SK-N-SH treated with all-trans-retinoic acid at 6 μM for 48 hours (cell line): ENCODE measurements around the gene CEP350.

Source experiments
- ATAC-seq: fragments of 200-7000 bp; cut with Tn5 transposase; 3 replicates; pipeline ENCODE4 v1.9.1; 2020; ENCODE audit warnings: mild to moderate bottlenecking, moderate library complexity
- ARNTL ChIP-seq: fragments of 450-650 bp; formaldehyde crosslinking; IDR thresholded peaks from 2 replicates; pipeline ENCODE4 v1.5.0; 2020; ENCODE audit warnings: low read depth, mild to moderate bottlenecking, moderate library complexity, borderline replicate concordance
- CSDC2 ChIP-seq: fragments of 250-450 bp; sonication (Bioruptor Pico); IDR thresholded peaks from 2 replicates; pipeline ENCODE4 v1.5.0; 2020; ENCODE audit warnings: mild to moderate bottlenecking, moderate library complexity
- ESRRG ChIP-seq: fragments of 250-450 bp; sonication (Bioruptor Pico); IDR thresholded peaks from 2 replicates; pipeline ENCODE4 v1.6.1; 2021; ENCODE audit warnings: mild to moderate bottlenecking
- GLIS3 ChIP-seq: fragments of 250-450 bp; sonication (Bioruptor Pico); IDR thresholded peaks from 2 replicates; pipeline ENCODE4 v1.5.0; 2020; ENCODE audit warnings: mild to moderate bottlenecking, moderate library complexity
- ISL1 ChIP-seq: fragments of 250-450 bp; sonication (Bioruptor Pico); IDR thresholded peaks from 2 replicates; pipeline ENCODE4 v2.1.2; 2022; ENCODE audit warnings: mild to moderate bottlenecking, moderate library complexity
- OSR1 ChIP-seq: fragments of 250-450 bp; sonication (Bioruptor Pico); IDR thresholded peaks from 2 replicates; pipeline ENCODE4 v1.8.0; 2022; ENCODE audit warnings: moderate library complexity, mild to moderate bottlenecking, inconsistent platforms
- PPARA ChIP-seq: fragments of 250-450 bp; sonication (Bioruptor Pico); IDR thresholded peaks from 2 replicates; pipeline ENCODE4 v1.5.0; 2020; ENCODE audit warnings: mild to moderate bottlenecking, borderline replicate concordance
- RARB ChIP-seq: fragments of 250-450 bp; sonication (Bioruptor Pico); IDR thresholded peaks from 2 replicates; pipeline ENCODE4 v1.8.0; 2021; ENCODE audit warnings: mild to moderate bottlenecking, moderate library complexity
- SNAI2 ChIP-seq: fragments of 250-450 bp; sonication (Bioruptor Pico); IDR thresholded peaks from 2 replicates; pipeline ENCODE4 v1.5.0; 2020; ENCODE audit warnings: mild to moderate bottlenecking, moderate library complexity
- TCF4 ChIP-seq: fragments of 250-450 bp; sonication (Bioruptor Pico); IDR thresholded peaks from 2 replicates; pipeline ENCODE4 v1.8.0; 2021; ENCODE audit warnings: mild to moderate bottlenecking, moderate library complexity, borderline replicate concordance
- TOX ChIP-seq: fragments of 250-450 bp; sonication (Bioruptor Pico); IDR thresholded peaks from 2 replicates; pipeline ENCODE4 v1.8.0; 2021; ENCODE audit warnings: mild to moderate bottlenecking, moderate library complexity, borderline replicate concordance
- ZC3H10 ChIP-seq: fragments of 250-450 bp; sonication (Bioruptor Pico); IDR thresholded peaks from 2 replicates; pipeline ENCODE4 v1.5.1; 2021; ENCODE audit warnings: mild to moderate bottlenecking, moderate library complexity
- ZFP3 ChIP-seq: fragments of 250-450 bp; sonication (Bioruptor Pico); IDR thresholded peaks from 2 replicates; pipeline ENCODE4 v1.5.0; 2020; ENCODE audit warnings: mild to moderate bottlenecking, moderate library complexity
- ZNF565 ChIP-seq: fragments of 450-650 bp; formaldehyde crosslinking; conservative IDR thresholded peaks from 2 replicates; pipeline ENCODE4 v1.5.0; 2020; ENCODE audit warnings: low read depth, mild to moderate bottlenecking, moderate library complexity
- ZNF70 ChIP-seq: fragments of 450-650 bp; formaldehyde crosslinking; IDR thresholded peaks from 2 replicates; pipeline ENCODE4 v1.5.0; 2020; ENCODE audit warnings: mild to moderate bottlenecking, moderate library complexity
- ZNF8 ChIP-seq: fragments of 450-650 bp; formaldehyde crosslinking; IDR thresholded peaks from 2 replicates; pipeline ENCODE4 v1.5.0; 2020; ENCODE audit warnings: mild to moderate bottlenecking, moderate library complexity
- TF ChIP-seq, protein P1 (sequence below): fragments of 250-450 bp; sonication (Bioruptor Pico); IDR thresholded peaks from 2 replicates; pipeline ENCODE4 v1.8.0; 2020; ENCODE audit warnings: mild to moderate bottlenecking, moderate library complexity, borderline replicate concordance
- TF ChIP-seq, protein P2 (sequence below): fragments of 250-450 bp; sonication (Bioruptor Pico); IDR thresholded peaks from 2 replicates; pipeline ENCODE4 v1.8.0; 2021; ENCODE audit warnings: low read depth, mild to moderate bottlenecking, moderate library complexity, borderline replicate concordance
- TF ChIP-seq, protein P3 (sequence below): fragments of 250-450 bp; sonication (Bioruptor Pico); IDR thresholded peaks from 2 replicates; pipeline ENCODE4 v1.5.0; 2020; ENCODE audit warnings: mild to moderate bottlenecking, moderate library complexity
- TF ChIP-seq, protein P4 (sequence below): fragments of 250-450 bp; sonication (Bioruptor Pico); IDR thresholded peaks from 2 replicates; pipeline ENCODE4 v1.5.1; 2020; ENCODE audit warnings: low read depth, mild to moderate bottlenecking, moderate library complexity

The CEP350 gene

DNA sequence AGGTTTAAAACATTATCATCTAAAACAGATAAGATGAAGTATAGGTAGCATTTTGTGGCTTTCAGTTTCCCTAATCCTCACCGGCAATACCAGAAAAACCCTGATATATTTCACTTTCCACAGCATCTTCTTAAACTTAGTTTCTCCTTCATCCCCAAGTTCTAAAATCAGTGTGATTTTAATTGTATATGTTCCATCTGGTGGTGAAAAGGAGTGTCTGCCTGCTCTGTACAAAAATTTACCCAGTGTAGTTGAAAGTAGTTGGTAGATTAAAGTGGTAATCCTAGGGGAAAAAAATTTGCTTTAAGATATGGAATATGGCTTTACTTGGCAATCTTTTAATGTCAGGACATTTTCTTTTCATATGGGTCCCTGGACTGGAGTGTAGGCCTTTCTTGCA is 74.3 kb downstream of the CEP350 start:
- peak; percentile 39; the same call in 1 of the 3 replicates for ATAC-seq
- TF ChIP-seq ARNTL (CRISPR knock-in tag), result no peak
- TF ChIP-seq, protein P1, sequence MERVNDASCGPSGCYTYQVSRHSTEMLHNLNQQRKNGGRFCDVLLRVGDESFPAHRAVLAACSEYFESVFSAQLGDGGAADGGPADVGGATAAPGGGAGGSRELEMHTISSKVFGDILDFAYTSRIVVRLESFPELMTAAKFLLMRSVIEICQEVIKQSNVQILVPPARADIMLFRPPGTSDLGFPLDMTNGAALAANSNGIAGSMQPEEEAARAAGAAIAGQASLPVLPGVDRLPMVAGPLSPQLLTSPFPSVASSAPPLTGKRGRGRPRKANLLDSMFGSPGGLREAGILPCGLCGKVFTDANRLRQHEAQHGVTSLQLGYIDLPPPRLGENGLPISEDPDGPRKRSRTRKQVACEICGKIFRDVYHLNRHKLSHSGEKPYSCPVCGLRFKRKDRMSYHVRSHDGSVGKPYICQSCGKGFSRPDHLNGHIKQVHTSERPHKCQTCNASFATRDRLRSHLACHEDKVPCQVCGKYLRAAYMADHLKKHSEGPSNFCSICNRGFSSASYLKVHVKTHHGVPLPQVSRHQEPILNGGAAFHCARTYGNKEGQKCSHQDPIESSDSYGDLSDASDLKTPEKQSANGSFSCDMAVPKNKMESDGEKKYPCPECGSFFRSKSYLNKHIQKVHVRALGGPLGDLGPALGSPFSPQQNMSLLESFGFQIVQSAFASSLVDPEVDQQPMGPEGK (CRISPR knock-in tag), result no peak
- TF ChIP-seq ZC3H10 (CRISPR knock-in tag), result no peak
- TF ChIP-seq TOX (CRISPR knock-in tag), result no peak
- no peak for TF ChIP-seq OSR1 (CRISPR knock-in tag)
- no peak for TF ChIP-seq RARB
- no peak for TF ChIP-seq GLIS3 (CRISPR knock-in tag)
- TF ChIP-seq, protein P2, sequence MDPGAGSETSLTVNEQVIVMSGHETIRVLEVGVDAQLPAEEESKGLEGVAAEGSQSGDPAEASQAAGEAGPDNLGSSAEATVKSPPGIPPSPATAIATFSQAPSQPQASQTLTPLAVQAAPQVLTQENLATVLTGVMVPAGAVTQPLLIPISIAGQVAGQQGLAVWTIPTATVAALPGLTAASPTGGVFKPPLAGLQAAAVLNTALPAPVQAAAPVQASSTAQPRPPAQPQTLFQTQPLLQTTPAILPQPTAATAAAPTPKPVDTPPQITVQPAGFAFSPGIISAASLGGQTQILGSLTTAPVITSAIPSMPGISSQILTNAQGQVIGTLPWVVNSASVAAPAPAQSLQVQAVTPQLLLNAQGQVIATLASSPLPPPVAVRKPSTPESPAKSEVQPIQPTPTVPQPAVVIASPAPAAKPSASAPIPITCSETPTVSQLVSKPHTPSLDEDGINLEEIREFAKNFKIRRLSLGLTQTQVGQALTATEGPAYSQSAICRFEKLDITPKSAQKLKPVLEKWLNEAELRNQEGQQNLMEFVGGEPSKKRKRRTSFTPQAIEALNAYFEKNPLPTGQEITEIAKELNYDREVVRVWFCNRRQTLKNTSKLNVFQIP (CRISPR knock-in tag), result no peak
- TF ChIP-seq SNAI2 (CRISPR knock-in tag), result no peak
- TF ChIP-seq, protein P3, sequence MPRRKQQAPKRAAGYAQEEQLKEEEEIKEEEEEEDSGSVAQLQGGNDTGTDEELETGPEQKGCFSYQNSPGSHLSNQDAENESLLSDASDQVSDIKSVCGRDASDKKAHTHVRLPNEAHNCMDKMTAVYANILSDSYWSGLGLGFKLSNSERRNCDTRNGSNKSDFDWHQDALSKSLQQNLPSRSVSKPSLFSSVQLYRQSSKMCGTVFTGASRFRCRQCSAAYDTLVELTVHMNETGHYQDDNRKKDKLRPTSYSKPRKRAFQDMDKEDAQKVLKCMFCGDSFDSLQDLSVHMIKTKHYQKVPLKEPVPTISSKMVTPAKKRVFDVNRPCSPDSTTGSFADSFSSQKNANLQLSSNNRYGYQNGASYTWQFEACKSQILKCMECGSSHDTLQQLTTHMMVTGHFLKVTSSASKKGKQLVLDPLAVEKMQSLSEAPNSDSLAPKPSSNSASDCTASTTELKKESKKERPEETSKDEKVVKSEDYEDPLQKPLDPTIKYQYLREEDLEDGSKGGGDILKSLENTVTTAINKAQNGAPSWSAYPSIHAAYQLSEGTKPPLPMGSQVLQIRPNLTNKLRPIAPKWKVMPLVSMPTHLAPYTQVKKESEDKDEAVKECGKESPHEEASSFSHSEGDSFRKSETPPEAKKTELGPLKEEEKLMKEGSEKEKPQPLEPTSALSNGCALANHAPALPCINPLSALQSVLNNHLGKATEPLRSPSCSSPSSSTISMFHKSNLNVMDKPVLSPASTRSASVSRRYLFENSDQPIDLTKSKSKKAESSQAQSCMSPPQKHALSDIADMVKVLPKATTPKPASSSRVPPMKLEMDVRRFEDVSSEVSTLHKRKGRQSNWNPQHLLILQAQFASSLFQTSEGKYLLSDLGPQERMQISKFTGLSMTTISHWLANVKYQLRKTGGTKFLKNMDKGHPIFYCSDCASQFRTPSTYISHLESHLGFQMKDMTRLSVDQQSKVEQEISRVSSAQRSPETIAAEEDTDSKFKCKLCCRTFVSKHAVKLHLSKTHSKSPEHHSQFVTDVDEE (CRISPR knock-in tag), result no peak
- TF ChIP-seq, protein P4, sequence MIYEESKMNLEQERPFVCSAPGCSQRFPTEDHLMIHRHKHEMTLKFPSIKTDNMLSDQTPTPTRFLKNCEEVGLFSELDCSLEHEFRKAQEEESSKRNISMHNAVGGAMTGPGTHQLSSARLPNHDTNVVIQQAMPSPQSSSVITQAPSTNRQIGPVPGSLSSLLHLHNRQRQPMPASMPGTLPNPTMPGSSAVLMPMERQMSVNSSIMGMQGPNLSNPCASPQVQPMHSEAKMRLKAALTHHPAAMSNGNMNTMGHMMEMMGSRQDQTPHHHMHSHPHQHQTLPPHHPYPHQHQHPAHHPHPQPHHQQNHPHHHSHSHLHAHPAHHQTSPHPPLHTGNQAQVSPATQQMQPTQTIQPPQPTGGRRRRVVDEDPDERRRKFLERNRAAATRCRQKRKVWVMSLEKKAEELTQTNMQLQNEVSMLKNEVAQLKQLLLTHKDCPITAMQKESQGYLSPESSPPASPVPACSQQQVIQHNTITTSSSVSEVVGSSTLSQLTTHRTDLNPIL (CRISPR knock-in tag), result no peak
- TF ChIP-seq ISL1 (CRISPR knock-in tag), result no peak
- TF ChIP-seq ZNF565, result no peak
- no peak for TF ChIP-seq TCF4 (CRISPR knock-in tag)
- TF ChIP-seq ZNF8 (CRISPR knock-in tag), result no peak
- TF ChIP-seq ZNF70 (CRISPR knock-in tag), result no peak

DNA sequence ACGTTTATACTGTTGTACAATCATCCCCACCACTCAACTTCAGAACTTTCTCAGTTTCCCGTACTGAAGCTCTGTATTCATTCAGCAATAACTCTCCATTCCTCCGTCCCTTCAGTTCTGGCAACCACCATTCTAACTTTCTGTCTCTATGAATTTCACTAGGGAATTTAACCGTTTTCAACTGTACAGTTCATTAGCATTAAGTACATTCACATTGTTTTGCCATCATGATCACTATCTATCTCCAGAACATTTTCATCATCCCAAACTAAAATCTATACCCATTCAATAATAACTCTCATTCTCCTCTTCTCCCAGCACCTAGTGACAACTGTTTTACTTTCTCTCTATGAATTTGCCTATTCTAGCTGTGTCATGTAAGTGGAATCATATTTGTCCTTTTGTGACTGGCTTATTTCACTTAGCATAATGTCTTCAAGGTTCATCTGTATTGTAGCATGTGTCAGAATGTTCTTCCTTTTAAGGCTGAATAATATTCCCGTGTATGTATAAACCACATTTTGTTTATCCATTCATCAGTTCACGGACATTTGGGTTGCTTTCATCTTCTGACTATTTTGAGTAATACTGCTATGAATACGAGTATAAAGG is 75.0 kb downstream of the CEP350 start:
- TF ChIP-seq ESRRG (no peak), PPARA (CRISPR knock-in tag) (no peak), CSDC2 (CRISPR knock-in tag) (no peak), ZFP3 (CRISPR knock-in tag) (no peak), GLIS3 (CRISPR knock-in tag) (no peak), ISL1 (CRISPR knock-in tag) (no peak), OSR1 (CRISPR knock-in tag) (no peak), RARB (no peak)
- TF ChIP-seq, protein P3 (CRISPR knock-in tag), result no peak
- TF ChIP-seq, protein P4 (CRISPR knock-in tag), result no peak
- TF ChIP-seq, protein P1 (CRISPR knock-in tag), result no peak
- ATAC-seq, result no peak
